AG04450 (cell line): ENCODE measurements around the gene PDE6D. TPM values are rescaled to one million over a fixed set of nuclear protein-coding genes. Genes with fewer than 3 reads are reported as not detected.
A peak's percentile ranks its signal among the peaks of the same experiment; 100 is the strongest.

Experiments
- CTCF ChIA-PET: fragments of 300-600, 350-600 bp; formaldehyde crosslinking; extraction: SDS; loops from one replicate; lab custom pipeline; 2022; ENCODE audit warnings: antibody characterized with exemption, inconsistent platforms; lab: Charles Lee
- POLR2A ChIA-PET: fragments of 350-600 bp; formaldehyde crosslinking; extraction: SDS; loops from one replicate; lab custom pipeline; 2021; ENCODE audit warnings: antibody characterized with exemption, inconsistent platforms; lab: Yijun Ruan, JAX
- DNase-seq: peaks from one replicate; pipeline ENCODE4 v3.0.0-alpha.2; 2011; ENCODE audit warnings: low read depth, low spot score
- H3K27ac ChIP-seq: one replicate; pipeline ENCODE4 v1.5.1; 2012; ENCODE audit warnings: low read depth, low read length, control low read depth
- H3K27me3 ChIP-seq: one replicate; pipeline ENCODE4 v1.6.0; 2012; ENCODE audit warnings: low read length; ENCODE audit not compliant: control insufficient read depth, insufficient read depth
- H3K4me3 ChIP-seq: 2 replicates; pipeline ENCODE4 v1.5.1; 2011; ENCODE audit warnings: mild to moderate bottlenecking, low read depth, low read length, control low read depth
- H3K9me3 ChIP-seq: 2 replicates; pipeline ENCODE4 v1.5.1; 2012; ENCODE audit warnings: low read length; ENCODE audit not compliant: control insufficient read depth, insufficient read depth
- CTCF ChIP-seq: IDR thresholded peaks from 2 replicates; pipeline ENCODE4 v1.5.1; 2011; ENCODE audit warnings: low read depth, low read length, control low read depth, inconsistent platforms
- polyA minus RNA-seq: library from RNA; depleted of rRNA, polyadenylated mRNA; stranded (reverse); fragments of >200 nt; gene quantifications from 2 replicates; pipeline ENCODE4 v1.2.3, GENCODE V29; 2011; rRNA and poly(A)+ RNA removed
- polyA plus RNA-seq: library from polyadenylated mRNA; depleted of rRNA; stranded (reverse); fragments of >200 nt; gene quantifications from 2 replicates; pipeline ENCODE4 v1.2.3, GENCODE V29; 2011; rRNA removed

PDE6D gene
- 29.1 and 35.7 TPM in 2 replicates for polyA plus RNA-seq
- polyA minus RNA-seq, result 9.1 and 9.9 TPM in 2 replicates

- ChIA-PET CTCF (no interaction called here), POLR2A (interaction anchor here (1.3 to 1.8 kb wide), 3 partner anchors 64 to 114 kb away, joined by 3 to 5 read pairs (median 4); partner anchors contain the start of gene PTMA)
These were observed at the start of gene PDE6D for GRCh38 chr2:231780909-231781797. TSS of gene PDE6D (minus strand) at chr2:231781282. CDS start at chr2:231781114, 168 bp downstream.

GRCh38 chr2:231821908-231822307 is 40.8 kb upstream of the PDE6D start:
- no peaks in the 10 kb centered on the region for H3K9me3 ChIP-seq
- H3K4me3 ChIP-seq, result no peak overlapping the region
- TF ChIP-seq CTCF, result no peak
- H3K27ac ChIP-seq, result no peak overlapping the region
- POLR2A ChIA-PET, result no interaction called here
- no peaks in the 10 kb centered on the region for H3K27me3 ChIP-seq
- CTCF ChIA-PET, result no interaction called here
- DNase-seq, result no peak

More at GRCh38 chr2:231780909-231781797, at the start of gene PDE6D:
- DNase-seq, result peak; percentile 96
- Histone ChIP-seq H3K4me3 (peak within 1 kb of the TSS; percentile 96), H3K27ac (peak within 1 kb of the TSS; percentile 68), H3K9me3 (no peaks in the 10 kb centered on the region), H3K27me3 (no peaks in the 10 kb centered on the region)
- no peak for TF ChIP-seq CTCF

- Histone ChIP-seq H3K9me3 (no peaks in the 10 kb centered on the region), H3K27me3 (no peaks in the 10 kb centered on the region), H3K27ac (no peak overlapping the region), H3K4me3 (no peak overlapping the region)
- CTCF ChIA-PET, result no interaction called here
- POLR2A ChIA-PET, result no interaction called here
- TF ChIP-seq CTCF, result no peak
- DNase-seq, result no peak
These were observed 39.8 kb upstream of the PDE6D start for GRCh38 chr2:231820786-231821303.

- CTCF ChIA-PET, result interaction anchor here (0.6 kb wide), 1 partner anchor 208 kb away, joined by 4 read pairs; no protein-coding TSS in a partner anchor
- no peak for TF ChIP-seq CTCF
- Histone ChIP-seq H3K27me3 (no peaks in the 10 kb centered on the region), H3K4me3 (no peak overlapping the region), H3K9me3 (peaks cover 4% of the 10 kb centered on the region; the same call in 1 of the 2 replicates), H3K27ac (no peak overlapping the region)
- POLR2A ChIA-PET, result no interaction called here
- no peak for DNase-seq
These were observed 38.5 kb upstream of the PDE6D start for GRCh38 chr2:231819447-231820042.
